HG02678 (cell line): ENCODE results near the gene HELLS.
"Not testable (repeated sequence)": the region's sequence is repeated elsewhere in the genome, so short reads cannot be mapped to it uniquely, and the experiment has no call there.

Experiments used
- ATAC-seq: cut with Tn5 transposase; IDR thresholded peaks from one replicate; pipeline ENCODE4 v1.9.1; 2021; ENCODE audit warnings: mild to moderate bottlenecking, moderate library complexity; ENCODE audit not compliant: unreplicated experiment

HELLS gene

DNA sequence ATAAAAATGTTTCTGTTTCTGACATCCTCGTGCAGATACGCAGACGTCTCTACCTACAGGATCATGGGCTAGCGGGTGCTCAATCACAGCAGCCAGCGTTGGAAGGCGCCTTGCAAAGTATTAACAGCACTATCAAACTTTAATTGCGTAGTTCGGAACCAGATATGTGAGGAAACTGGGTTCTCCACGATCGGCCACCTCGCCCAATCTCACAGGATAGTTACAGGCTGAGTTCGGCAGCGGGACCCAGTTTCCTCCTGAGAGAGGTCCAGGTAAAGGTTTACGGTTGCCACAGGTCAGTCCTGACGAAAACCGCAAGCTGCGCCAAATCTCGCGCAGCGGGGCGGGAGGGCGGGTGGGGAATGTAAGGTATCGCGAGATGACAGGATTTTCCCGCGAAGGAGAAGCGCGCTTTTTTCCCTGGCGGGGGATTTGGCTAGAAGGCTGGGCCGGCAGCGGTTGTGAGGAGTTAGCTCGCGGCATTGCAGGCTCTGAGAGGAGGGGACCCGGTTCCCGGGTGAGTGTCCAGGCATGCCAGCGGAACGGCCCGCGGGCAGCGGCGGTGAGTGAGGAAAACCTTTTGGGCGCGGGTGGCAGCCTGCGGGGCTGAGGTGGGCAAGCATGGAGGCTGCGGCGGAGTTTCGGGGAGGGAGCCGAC lies at the start of gene HELLS:
Gene HELLS, plus strand, starts transcription at position 398 of the 658 bp plus-strand sequence. Its CDS starts 134 bp downstream, at position 532.
- peak; percentile 78 for ATAC-seq

DNA sequence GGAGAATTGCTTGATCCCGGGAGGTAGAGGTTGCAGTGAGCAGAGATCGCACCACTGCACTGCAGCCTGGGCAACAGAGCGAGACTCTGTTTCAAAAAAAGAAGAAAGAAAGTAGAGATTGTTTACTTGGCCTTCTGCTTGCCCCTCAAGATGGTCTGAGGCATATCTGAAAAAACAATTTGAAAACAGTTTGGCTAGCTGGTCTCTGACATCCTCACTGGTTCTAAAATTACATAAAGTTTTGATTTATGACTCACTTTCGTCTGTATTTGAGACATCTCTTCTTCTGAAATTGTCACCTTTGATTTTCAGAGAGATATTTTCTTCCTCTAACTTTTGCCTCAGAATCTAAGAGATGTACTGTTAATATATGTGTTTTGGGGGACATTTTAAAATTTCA lies 49.6 kb upstream of the HELLS start:
- no peak for ATAC-seq

DNA sequence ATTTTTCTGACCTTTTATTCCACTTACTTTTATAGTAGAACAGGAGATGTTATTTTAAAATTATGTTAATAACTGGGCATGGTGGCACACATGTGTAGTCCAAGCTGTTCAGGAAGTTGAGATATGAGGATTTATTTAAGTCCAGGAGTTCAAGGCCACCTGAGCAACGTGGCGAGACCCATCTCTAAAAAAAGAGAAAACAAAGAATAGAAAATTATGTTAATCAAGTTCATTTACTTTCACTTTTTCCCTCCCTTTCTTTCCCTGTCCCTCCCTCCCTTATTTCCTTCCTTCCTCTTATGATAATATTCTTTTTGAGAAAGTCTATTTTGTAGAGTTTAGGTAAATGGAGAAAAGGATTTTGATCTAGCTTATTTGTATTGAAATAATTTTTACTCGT lies 48.9 kb upstream of the HELLS start:
- no peak for ATAC-seq

DNA sequence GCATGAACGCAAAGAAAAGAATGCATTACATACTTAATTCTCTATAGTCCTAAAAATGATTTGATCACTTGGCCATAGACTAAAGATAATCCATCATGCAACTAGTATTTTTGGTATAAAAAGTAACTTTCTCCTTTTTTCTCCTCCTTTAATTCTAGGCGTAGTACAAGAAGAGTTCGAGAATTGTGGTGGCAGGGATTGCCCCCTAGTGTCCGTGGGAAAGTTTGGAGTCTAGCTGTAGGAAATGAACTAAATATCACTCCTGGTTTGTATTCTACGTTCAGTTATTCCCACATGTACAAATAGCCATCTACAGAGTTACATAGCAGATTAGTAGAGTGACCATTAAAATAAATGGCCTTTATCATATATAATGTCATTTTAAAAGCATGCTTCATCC lies 45.5 kb upstream of the HELLS start:
- no peak for ATAC-seq

DNA sequence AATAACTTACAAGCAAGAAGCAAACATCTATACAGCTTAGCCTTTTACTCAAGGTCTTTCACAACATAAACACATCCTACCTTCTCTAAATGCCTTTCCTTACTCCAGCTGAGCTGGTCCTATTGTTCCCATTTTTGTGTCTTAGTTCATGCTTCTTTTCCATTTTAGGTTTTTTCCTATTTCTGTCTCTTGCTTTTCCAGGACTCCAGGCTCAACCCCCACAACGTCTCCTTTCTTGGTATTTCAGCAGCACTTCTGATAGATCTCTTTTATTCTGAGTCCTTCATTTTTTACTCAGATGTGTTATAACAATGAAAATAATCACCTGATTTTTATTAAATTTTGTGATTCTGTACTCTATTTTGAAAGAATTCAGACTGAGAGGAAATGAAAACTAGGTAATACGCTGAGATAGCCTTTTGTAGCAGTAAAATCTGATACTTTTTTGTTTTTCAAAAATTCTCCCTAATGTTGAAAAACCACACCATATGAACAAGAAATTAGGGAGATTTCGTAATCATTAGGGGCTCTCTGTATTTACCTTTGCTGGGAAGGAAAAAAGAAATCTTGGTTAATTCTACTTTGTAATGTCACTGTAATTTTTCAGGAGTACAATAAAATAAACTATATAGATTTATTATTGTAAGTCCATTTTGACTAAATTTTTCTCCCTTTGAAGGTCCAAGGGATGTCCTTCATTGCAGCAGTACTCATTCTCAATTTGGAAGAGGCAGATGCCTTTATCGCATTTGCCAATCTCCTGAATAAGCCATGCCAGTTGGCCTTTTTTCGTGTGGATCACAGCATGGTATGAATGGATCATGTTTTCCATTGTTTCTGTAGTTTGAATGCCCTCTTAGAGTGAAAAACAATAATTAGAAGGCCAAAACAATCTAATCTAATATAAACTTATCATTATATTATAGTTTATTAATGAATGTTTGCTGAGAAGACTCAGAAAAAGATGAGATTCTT lies 24.0 kb upstream of the HELLS start:
- no peak for ATAC-seq

DNA sequence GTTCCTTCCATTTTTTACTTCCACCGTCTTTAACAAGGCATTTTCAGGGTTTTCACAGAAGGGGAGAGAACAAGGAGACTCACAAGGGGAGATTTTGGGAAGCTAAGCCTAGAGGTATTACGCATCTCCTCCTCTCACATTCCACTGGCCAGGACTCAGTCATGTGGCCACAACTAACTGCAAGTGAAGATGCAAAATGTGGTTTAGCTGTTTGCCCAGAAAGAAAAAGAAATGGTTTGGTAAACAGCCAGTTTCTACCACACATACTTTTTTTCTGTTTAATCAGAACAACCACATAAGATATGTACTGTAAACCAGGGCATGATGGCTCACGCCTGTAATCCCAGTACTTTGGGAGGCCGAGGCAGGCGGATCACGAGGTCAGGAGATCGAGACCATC lies 21.4 kb upstream of the HELLS start:
- no peak for ATAC-seq

DNA sequence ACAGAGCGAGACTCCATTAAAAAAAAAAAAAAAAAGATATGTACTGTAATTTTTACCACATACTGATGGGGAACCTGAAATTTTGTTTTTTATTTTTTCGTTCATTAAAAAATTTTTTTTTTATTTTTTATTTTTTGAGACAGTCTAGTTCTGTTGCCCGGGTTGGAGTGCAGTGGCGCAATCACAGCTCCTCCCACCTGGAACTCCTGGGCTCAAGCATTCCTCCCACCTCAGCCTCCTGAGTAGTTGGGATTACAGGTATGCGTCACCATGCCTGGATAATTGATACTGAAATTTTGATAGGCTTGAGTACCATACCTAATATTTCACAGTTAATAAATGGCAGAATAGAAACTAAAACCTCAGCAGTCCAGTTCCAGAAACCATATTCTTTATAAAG lies 20.9 kb upstream of the HELLS start:
- ATAC-seq = no peak

DNA sequence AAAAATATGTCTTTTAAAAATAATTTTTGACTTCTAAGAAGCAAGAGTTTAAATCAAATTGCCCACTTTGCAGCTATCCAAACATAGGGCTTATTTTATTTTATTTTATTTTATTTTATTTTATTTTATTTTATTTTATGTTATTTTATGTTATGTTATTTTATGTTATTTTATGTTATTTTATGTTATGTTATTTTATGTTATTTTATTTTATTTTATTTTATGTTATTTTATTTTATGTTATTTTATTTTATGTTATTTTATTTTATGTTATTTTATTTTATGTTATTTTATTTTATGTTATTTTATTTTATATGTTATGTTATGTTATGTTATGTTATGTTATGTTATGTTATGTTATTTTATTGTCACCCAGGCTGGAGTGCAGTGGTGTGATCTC lies 14.0 kb upstream of the HELLS start:
- ATAC-seq = not testable (repeated sequence)

DNA sequence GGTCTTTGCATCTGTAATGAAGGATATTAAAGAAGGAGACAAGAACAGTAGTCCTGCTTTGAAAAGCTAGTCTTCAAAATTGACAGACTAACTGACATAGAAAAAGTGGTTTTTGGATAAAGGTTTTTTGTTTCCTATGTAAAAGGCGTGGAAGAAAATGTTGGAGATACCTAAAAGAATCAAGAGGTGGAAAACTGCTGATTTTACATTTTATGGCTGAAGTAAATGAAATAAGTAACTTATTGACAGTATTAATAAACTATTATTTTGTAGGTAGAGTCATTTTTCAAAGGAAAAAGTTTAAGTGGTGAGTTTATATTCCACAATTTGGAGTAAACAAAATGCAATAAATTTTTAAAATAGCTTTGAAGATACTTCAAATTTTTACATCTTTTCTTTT lies 12.6 kb upstream of the HELLS start:
- no peak for ATAC-seq

DNA sequence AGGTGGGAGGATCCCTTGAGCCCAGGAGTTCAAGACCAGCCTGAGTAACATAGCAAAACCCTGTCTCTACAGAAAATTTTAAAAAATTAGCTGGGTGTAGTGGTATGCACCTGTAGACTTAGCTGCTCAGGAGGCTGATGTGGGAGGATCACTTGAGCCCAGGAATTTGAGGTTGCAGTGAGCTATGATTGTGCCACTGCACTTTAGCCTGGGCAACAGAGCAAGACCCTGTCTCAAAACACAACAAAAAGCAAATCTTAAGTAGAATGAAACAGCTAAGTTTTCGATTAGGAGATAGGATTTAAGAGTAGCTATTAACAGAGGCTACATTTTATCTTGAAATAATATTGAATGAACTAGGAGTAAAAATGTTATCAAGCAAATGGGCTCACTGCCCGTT lies 3.3 kb upstream of the HELLS start:
- not testable (repeated sequence) for ATAC-seq

DNA sequence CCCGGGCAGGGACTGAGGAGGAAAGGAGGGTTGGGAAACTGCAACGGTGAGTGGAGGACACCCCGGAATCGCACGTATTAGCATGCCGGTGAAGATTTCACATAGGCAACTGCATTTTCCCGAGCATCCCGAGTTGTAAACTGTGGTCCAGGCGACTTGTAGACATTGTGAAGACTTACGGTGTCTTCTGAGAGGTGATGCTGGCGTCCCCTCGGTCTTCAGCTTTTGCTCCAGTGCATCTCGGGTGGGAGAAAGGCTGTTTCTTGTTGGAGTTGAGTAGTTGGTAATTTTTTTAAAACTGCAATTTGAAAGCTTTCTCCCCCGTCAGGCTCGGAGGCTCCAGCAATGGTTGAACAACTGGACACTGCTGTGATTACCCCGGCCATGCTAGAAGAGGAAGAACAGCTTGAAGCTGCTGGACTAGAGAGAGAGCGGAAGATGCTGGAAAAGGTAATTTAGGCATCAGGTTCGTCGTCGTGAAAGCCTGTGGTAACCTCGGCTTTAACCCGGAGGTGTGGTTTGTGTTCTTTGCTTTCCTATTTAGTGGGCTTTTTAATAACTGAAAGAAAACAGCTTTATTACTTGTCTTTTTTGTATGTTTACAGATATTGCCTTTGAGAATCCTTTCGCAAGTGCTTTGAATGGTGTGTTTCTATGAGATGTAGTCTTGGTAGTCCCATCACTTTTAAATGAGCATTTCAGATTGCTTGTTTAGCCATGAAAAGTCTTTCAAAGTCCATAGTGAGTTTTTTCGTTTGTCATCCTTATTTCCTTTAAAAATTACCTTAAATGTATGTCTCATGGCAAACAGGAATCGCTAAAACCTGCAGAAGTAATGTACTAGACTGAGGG lies 687 bp downstream of the HELLS start:
- peak; percentile 19 for ATAC-seq

DNA sequence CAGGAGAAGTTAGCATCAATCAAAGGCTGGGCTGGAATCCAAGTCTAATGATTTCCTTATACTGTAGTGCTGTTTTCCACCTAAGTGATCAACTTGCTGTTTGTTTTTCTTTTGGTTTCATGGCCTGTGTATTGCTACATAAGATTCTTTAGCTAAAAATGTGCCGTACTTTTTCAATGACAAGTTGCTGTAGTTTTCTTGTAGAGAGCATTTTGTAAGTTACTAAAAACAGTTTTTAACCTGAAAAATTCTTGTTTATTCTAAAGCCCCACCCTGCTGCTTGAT lies 1.3 kb downstream of the HELLS start:
- no peak for ATAC-seq

DNA sequence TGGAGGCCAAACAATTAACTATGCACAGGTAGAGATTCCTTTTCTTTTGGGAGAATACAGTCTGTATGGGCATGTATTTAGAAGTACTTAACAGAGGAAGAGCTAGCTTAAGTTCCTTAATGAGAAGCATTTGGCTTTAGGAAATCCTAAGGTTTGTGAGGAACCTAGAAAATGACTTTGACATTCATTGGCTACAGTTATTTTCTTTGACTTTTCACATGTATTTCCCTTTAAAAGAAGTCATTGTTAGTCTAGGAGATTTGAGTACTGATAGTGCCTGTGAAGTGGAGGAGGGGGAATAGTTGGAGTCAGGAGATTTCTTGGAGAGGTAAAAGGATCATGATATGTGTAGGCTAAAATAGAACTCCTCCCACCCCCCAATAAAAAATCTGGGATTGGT lies 3.6 kb downstream of the HELLS start:
- ATAC-seq = no peak

DNA sequence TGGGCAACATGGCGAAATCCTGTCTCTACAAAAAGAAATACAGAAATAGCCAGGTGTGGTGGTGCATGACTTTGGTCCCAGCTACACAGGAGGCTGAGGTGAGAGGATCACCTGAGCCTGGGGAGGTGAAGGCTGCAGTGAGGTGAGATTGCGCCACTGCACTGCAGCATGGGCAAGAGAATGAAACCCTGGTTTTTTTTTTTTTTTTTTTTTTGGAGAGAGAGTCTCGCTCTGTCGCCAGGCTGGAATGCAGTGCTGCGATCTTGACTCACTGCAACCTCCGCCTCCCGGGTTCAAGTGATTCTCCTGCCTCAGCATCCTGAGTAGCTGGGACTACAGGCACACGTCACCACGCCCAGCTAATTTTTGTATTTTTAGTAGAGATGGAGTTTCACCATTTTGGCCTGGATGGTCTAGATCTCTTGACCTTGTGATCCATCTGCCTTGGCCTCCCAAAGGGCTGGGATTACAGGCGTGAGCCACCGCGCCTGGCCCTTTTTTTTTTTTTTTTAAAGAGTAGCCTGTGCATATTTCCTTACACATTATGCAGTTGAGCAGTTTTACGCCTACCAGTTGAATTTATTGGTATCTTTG lies 22.2 kb downstream of the HELLS start:
- ATAC-seq = not testable (repeated sequence)

DNA sequence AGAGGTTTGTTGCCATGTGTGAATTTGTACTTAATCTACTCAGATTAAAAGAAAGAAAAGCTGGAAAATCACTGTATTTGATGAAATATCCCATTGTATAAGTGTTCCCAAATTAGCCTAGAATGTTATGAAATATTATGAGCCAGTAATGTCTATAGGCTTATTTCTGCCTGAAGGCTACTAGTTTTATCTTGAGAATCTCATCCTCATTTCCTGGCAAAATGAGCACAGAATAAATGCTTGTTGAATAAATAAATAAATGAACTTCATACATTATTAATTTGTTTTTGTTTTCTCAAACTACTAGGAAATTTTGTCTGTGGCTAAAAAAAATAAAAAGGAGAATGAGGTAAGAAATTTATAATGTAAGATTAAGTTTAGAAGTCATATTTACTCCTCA lies 25.5 kb downstream of the HELLS start:
- ATAC-seq = no peak

DNA sequence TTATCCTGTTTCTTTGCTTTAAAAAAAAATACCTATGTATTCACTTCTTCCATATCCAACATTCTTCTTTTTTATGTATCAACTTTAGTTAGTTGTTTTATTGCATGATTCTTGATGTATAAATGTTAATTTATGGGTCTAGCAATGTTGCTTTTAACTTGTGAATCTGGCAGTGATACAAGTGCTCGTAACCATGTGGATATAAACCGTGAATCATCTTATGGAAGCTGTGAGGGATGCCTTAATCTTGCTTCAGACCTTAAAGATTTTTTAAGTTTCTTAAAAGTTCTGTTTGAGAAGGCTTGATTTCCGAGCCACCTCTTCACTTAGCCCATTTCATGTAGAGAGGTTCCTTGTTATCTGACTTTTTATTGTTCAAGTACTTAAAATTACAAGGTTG lies 25.9 kb downstream of the HELLS start:
- no peak for ATAC-seq

DNA sequence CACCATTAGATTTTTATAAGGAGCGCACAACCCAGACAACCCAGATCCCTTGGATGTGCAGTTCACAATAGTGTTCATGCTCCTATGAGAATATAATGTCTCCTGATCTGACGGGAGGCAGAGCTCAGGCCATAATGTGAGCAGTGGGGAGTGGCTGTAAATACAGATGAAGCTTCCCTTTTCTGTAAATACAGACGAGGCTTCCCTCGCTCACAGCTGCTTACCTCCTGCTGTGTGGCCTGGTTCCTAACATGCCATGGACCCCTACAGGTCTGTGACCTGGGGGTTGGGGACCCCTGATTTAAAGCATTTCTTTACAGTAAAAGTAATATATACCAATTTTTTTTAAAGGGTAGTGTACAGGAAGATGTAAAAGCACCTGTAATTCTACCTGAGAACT lies 33.2 kb downstream of the HELLS start:
- no peak for ATAC-seq

DNA sequence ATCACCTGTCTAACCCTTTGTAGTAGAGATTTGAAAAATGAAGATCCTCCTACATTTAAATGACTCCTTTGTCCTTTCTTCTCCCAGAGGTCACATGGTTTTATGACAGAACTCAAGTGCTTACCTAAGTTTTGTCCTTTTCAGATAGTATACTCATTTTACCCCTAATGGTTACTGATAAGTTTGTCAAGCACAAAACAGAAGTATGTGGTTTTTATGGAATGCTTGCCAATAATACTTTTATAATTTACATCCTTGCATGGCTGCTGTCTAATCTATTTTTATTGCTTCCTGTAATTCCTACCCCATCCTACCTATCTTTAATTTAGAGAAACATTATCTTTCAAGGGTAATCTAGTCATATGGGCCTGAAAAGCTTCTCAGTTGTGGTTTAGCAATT lies 37.5 kb downstream of the HELLS start:
- no peak for ATAC-seq

DNA sequence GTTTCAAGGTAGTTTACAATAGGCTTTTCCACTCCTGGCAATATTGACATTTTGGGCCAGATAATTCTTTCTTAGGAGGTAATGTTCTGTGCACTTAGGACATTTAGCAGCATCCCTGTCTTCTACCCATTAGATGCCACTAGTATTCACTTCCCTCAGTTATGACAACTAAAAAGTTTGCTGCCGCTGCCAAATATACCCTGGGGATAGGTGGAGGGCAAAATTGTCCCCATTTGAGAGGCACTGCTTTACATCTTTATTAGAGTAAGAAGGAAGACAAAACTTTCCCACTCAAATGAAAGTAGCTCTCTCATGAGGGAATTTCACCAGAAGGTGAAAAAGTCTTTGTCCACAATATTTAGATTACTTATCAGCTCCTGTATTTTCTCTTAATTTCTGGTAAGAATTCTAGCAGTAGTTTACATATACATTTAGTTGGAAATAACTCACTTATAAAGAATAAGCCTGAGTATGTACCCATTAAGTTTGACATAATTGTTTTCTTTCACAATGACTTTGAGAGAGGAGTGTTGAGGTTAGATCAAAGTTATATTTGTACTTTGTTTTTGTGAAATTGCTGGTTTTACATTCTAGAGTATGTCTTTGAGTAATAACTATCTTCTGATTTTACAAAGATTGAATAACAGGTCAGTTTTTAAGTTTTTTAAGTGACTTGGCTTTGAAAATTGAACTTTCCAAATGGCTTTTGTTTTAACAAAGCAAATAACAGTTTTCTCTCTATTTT lies 46.0 kb downstream of the HELLS start:
- ATAC-seq = peak; percentile 80

DNA sequence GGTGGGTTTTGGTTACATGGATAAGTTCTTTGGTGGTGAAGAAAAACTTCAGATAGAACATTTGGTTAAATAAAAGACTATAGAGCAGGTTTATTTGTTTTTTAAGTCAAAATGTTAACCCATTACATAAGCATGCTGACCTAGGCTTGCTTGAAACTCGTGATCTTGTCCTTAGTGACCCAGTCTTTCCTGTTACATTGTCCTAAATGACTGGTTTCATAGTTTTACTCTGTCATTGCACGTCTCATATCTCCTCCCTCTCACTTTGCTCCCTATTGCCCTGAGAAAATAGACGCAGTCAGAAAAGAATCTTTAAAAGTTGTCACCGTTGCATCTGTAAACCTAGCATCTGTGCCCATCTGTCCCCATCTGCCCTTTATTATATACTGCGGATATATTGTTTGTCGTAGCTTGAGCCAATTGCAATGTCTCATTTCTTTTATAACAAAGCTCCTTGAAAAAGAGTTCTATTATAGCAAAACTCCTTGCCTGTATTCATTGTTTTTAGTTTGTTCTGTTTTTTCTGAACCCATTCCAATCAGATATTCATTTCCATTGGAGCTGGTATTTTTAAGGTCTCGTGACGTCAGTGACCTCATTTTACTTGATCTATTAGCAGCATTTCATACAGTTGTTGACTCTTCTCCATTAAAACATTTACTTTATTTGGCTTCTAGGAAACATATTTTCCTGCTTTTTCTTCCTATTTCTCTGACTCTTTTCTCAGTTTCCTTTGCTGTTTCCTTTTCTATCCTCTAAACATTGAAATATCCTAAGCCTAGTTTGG lies 57.3 kb downstream of the HELLS start:
- ATAC-seq = no peak
